Muscle of back (tissue), 13 donors: ENCODE data around the gene NTF3. TPM values are rescaled to one million over a fixed set of nuclear protein-coding genes. Genes with fewer than 3 reads are reported as not detected.

Experiments
- DNase-seq, 3 donors: peaks; one replicate each; pipeline versions ENCODE4 v3.0.0 to v3.0.0-alpha.2; 2013
- long read RNA-seq, 9 donors: transcript quantifications; one replicate each; lab custom pipeline, GENCODE V29; 2026
- polyA plus RNA-seq, 10 donors: library from polyadenylated mRNA; unstranded; fragments of 120-200 nt; gene quantifications; one replicate each; pipeline ENCODE4 v1.2.1, GENCODE V29; 2013; ENCODE audit not compliant: insufficient read length in 10 of 10

Gene NTF3
- 1 to 10 TPM; 1.9 to 4.9 (median 2.7) TPM for polyA plus RNA-seq
- long read RNA-seq, donor 1, partial matches to known transcripts = 0 of 2 reads
- long read RNA-seq, donor 1, other reads (novel, unspliced or antisense) = 0 of 2 reads
- long read RNA-seq, donor 2, partial matches to known transcripts = 0 of 3 reads
- long read RNA-seq, donor 2, other reads (novel, unspliced or antisense) = 0 of 3 reads
- long read RNA-seq, donor 3 = 0 reads
- long read RNA-seq, donor 4 = 0 reads
- long read RNA-seq, donor 5, partial matches to known transcripts = 0 of 4 reads
- long read RNA-seq, donor 5, other reads (novel, unspliced or antisense) = 0 of 4 reads
- long read RNA-seq, donor 6 = 0 reads
- long read RNA-seq, donor 7 = 0 reads
- long read RNA-seq, donor 8, partial matches to known transcripts = 0 of 3 reads
- long read RNA-seq, donor 8, other reads (novel, unspliced or antisense) = 0 of 3 reads
- long read RNA-seq, donor 9 = 0 reads

- DNase-seq = peak in 1 of 3 donors; percentile 78
These were observed at the start of gene NTF3 for GRCh38 chr12:5432011-5432400. Gene NTF3, plus strand, starts transcription at chr12:5432108. Its CDS starts 217 bp downstream, at chr12:5432325.

- no peak for DNase-seq
These were observed 47.9 kb upstream of the NTF3 start for GRCh38 chr12:5384015-5384414.

DNA sequence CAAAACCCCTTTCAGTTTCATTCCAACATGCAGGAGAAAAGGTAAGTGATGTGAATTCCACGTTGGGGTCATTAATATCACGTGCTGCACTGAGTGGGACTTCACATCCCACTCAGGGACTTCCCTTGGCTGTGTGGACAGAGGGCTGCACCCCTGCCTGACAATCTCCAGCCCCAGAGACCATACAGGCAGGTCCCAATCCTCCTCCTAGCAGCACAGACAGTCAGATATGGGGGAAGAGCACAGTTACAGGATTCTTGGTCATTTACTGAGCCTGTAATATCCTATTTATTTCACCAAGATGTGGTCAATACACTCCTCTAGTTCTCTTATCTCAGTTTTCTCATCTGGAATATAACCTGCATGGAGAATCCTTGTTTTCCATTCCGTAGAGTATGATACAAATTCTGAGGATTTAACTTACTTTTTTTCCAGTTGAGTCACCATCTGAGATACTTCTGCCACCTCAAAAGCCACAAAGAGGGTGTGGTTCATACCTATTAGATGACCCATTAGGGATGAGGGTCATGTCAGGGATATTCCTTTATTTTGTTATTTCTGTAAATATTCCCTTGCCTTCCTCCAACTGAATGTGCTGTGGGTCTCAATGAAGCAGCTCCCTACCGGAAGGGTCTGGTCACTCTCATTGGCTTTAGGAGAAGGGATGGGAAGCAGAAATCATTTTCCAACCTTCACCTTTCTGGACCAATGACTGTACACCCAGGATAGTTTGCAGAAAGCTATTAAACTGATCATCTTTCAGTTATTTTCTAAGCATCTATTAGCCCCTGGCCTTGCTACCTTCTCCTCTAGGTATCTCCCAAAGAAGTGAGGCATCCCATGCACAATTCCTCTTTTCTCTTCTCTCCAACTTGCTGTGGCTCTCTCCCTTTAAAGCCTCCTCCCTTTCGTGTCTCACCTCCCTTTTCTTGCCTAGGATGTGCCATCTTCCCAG, 43.0 kb upstream of the NTF3 start:
- peak in 1 of 3 donors; percentile 37 for DNase-seq

DNA sequence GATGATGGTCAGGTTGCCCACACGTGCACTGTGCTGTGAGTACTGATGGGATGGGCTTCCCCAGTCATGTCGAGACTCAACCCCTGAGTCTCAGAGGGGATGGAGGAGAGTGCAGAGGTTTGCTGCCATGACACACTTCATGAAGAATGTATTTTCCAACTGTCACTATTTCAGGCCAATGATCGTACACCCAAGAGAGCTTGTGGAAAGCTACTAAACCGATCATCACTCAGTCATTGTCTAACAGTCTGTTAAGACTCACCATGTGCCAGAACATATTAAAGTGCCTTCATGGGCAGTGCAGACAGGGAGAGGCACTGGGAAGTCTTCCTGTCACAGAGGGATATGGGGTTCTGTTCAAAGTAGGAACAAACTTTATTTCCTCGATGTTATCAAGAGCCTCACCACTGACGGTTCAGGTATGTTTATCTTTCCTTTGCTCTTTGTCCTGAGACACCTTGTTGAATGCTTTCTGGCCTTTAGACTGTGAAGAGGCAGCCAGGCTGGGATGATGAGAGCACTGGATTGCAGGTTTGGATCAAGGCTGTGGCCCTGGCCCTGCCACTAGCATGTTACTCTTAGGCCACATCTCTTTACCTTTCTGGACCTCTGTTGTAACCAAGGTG, 41.6 kb upstream of the NTF3 start:
- DNase-seq = peak in 1 of 3 donors; percentile 17

- peak in 1 of 3 donors; percentile 63 for DNase-seq
These were observed 40.3 kb upstream of the NTF3 start for GRCh38 chr12:5391653-5392052.

DNA sequence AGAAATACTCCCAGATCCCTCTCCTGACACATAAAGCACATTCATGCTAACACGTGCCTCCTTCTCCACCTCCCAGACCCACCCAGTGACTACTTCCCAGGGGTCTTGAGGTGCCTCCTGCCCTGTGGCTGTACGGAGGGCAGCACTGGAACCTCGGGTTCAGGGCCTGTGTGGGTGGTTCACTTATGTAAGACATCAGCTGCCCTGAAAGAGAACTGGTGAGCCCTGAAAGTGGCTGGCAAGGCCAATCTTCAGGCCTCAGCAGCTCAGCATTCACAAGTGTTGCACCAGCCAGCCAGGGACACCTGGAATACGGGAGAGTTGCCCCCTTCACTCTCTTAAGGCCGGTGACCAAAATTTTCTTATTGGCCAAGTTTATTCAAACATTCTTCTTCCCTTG, 38.9 kb upstream of the NTF3 start:
- DNase-seq = no peak

DNA sequence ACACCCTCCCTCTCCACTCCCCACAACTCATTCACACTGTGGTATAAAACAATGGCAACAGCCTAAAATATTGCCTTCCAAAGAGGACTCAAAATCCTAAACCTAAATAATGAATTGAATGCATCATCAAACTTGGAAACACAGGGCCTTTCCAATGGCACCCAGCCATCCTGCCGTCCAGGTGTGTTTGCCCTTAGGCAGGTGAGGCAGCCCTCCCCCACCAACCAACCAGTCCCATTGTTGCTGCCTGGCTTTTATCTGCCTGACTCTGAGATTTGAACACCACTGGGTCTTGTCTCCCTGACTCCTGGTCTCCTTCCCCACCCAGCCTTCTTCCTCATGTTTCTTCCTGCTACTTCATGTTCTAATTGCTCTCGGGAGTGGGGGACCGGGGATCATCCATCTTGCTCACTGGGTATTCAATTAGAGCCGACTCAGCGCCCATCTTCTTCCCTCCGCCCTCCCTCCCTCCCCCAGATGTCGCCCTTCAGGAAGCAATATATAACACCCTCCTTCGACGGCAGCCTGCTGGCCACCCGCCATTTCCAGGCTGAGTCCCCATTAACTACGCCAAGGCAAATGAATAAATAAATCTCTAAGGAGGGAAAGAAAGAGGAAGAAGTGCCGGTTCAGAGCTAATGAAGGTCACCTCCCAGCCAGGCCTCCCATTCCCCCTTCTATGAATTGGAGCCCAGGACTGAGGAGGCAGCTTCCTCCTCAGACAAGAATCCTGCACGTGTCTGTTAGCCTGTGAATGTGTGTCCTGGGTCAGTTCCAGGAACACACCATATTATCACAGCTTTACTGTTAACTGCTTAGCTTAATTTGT, 36.3 kb upstream of the NTF3 start:
- peak in 2 of 3 donors; percentile 8 to 32 for DNase-seq

DNA sequence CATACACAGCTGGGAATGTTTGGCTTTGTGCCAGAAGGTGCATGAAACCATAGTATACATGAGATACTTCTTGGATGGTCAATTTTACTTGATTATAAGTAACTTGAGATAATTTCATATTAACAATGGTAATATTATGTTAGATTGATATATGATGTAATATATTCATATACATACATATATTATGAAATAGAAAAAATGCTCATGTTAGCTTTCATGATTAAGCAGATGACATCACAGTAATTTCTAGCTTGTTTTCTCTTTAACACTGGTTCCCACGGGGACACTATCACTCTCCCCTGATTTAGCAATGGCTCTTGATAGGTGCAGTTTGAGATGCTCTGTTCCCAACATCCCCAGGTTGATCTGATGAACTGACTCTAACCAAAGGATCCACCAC, 35.4 kb upstream of the NTF3 start:
- DNase-seq = no peak

- no peak for DNase-seq
These were observed 32.6 kb upstream of the NTF3 start for GRCh38 chr12:5399266-5399665.

- DNase-seq = no peak
These were observed 29.6 kb upstream of the NTF3 start for GRCh38 chr12:5402009-5402935.

DNA sequence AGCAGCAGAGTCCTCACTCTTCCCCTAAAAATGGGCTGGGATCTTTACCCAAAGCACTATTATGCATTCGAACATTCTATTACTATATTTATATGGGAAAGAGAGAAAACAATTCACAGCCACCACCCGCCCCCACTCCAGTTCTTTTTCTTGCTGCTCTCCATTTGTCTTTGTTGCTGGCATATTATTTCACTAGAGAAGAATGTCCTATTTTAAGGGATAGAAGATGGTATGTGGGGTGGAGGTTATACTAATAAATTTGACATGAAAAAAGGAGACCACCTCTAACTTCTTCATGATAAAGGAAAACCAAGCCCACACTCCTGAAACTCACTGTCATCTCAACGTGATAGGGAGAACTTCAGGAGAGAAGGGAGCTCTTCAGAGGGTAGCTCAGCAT, 28.5 kb upstream of the NTF3 start:
- no peak for DNase-seq

DNA sequence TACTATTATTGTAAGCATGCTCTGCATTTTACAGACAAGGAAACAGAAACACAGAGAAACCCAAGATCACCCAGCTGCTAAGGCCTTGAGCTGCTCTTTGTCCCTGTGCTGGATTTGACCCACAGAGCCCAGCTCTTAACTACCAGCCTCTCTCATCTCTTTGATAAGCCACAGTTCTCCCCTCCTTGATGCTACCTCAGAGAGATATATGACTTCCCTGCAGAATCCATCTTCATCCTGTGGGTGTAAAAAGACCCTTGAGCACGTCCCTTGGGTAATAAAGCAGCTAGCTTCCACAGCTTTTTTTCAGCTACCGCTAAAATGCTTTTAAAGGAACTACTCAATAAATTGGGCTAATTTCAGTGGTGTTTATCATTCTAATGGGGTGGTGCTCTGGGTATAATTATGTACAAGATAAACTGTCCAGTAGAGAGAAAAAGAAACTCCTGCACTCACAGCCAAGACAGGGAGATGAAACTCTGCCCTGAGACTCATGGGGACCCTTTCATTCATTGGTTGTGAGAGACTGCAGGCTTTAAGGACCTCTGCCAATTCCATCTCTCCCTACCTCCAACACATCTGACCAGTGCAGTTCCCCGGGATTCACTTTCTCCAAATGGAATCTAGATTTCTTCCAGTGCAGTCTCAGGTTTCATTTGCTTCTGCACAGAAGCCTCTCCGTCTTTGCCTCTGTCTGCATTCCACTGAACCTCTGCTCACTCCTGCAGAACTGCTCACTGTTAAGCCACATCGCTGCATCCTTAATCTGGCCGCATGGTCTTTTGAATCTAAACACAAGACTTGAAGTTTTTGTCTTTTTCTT, 24.7 kb upstream of the NTF3 start:
- peak in 2 of 3 donors; percentile 30 to 42 for DNase-seq

GRCh38 chr12:5409619-5410018, 22.3 kb upstream of the NTF3 start:
- DNase-seq = no peak

- DNase-seq = no peak
These were observed 15.3 kb upstream of the NTF3 start for GRCh38 chr12:5416571-5416970.

DNA sequence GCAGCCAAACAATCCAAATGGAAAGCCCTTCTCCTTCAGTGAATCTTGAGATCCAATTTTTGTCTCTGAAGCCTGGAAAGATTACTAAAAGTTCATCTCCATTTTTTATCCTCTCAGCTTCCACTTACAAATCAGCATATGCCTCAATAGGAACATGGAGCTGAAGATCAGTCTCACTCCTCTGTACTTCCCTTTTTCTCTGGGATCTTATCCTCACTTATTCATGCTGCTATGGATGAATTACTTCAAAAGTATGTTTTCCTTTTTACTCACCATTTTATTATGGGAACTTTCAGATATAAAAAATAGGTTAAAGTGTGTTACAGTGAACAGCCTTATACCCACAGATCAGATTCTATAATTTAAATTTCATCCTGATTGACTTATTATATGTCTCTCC, 14.4 kb upstream of the NTF3 start:
- no peak for DNase-seq

GRCh38 chr12:5428332-5429221, 3.3 kb upstream of the NTF3 start:
- peak in 1 of 3 donors; percentile 79 for DNase-seq

GRCh38 chr12:5429741-5430557, 2.0 kb upstream of the NTF3 start:
- DNase-seq = peak in 1 of 3 donors; percentile 24
